HG02852 (cell line): ENCODE data around the gene TMEM190.

Source experiments
- ATAC-seq: cut with Tn5 transposase; IDR thresholded peaks from one replicate; pipeline ENCODE4 v1.9.1; 2021; ENCODE audit warnings: mild to moderate bottlenecking, moderate library complexity; ENCODE audit not compliant: unreplicated experiment

TMEM190 gene

GRCh38 chr19:55350620-55351315 lies 25.9 kb upstream of the TMEM190 start:
- no peak for ATAC-seq

- no peak for ATAC-seq
Measured at GRCh38 chr19:55352040-55352439, 24.6 kb upstream of the TMEM190 start.

- no peak for ATAC-seq
Measured at GRCh38 chr19:55352549-55353145, 24.0 kb upstream of the TMEM190 start.

GRCh38 chr19:55353356-55353802 lies 23.2 kb upstream of the TMEM190 start:
- ATAC-seq: no peak

GRCh38 chr19:55353803-55354697 lies 22.6 kb upstream of the TMEM190 start:
- ATAC-seq: no peak

GRCh38 chr19:55354698-55355212 lies 21.9 kb upstream of the TMEM190 start, which contains the start of gene COX6B2:
Gene COX6B2 (minus strand): TSS chr19:55354719. CDS start chr19:55354521, 198 bp downstream.
- no peak for ATAC-seq

- no peak for ATAC-seq
Measured at GRCh38 chr19:55355213-55355821, 21.3 kb upstream of the TMEM190 start.

GRCh38 chr19:55358493-55358892 lies 18.1 kb upstream of the TMEM190 start:
- no peak for ATAC-seq

- ATAC-seq: no peak
Measured at GRCh38 chr19:55358943-55359908, 17.4 kb upstream of the TMEM190 start.

- ATAC-seq: no peak
Measured at GRCh38 chr19:55360902-55361301, 15.7 kb upstream of the TMEM190 start.

GRCh38 chr19:55362174-55362989 lies 14.2 kb upstream of the TMEM190 start:
- no peak for ATAC-seq

- no peak for ATAC-seq
Measured at GRCh38 chr19:55362990-55363716, 13.5 kb upstream of the TMEM190 start, which contains the start of gene GARIN5B. Gene GARIN5B (minus strand): TSS chr19:55363260. CDS start chr19:55363066, 194 bp downstream.

- ATAC-seq: no peak
Measured at GRCh38 chr19:55365245-55365644, 11.4 kb upstream of the TMEM190 start.

- no peak for ATAC-seq
Measured at GRCh38 chr19:55365964-55366363, 10.7 kb upstream of the TMEM190 start.

GRCh38 chr19:55366790-55367189 lies 9.8 kb upstream of the TMEM190 start:
- ATAC-seq: no peak

GRCh38 chr19:55368106-55368505 lies 8.5 kb upstream of the TMEM190 start:
- no peak for ATAC-seq

GRCh38 chr19:55368701-55369563 lies 7.7 kb upstream of the TMEM190 start:
- no peak for ATAC-seq
